H1 (cell line): ENCODE results near the gene EPN3. TPM values are rescaled to one million over a fixed set of nuclear protein-coding genes. Genes with fewer than 3 reads are reported as not detected.

Experiments
- CEBPB ChIP-seq: IDR thresholded peaks from 2 replicates; pipeline ENCODE4 v1.6.1; 2012; ENCODE audit warnings: low read depth, low read length
- RXRA ChIP-seq: IDR thresholded peaks from 2 replicates; pipeline ENCODE4 v1.6.1; 2011; ENCODE audit warnings: low read depth, mild to moderate bottlenecking, low read length, moderate library complexity; ENCODE audit not compliant: insufficient read depth
- SIRT6 ChIP-seq: IDR thresholded peaks from one replicate; pipeline ENCODE4 v1.7.1; 2012; ENCODE audit warnings: low read length, inconsistent platforms
- SRF ChIP-seq: IDR thresholded peaks from 2 replicates; pipeline ENCODE4 v1.6.1; 2011; ENCODE audit warnings: mild to moderate bottlenecking, low read depth, low read length, moderate library complexity
- polyA plus RNA-seq, 7 experiments: library from polyadenylated mRNA; depleted of rRNA in 3 of 7; stranded (reverse) in 5 of 7; unstranded in 2 of 7; fragments of >200 nt in 5 of 7; fragments of 200-250 nt in 2 of 7; gene quantifications; 1 replicate in 5 of 7; 2 replicates in 1 of 7; 4 replicates in 1 of 7; pipeline versions ENCODE4 v1.2.1 to v1.2.3, GENCODE V29; 2011 to 2013; ENCODE audit warnings: missing spikeins in 2 of 7, mixed read lengths in 2 of 7
- total RNA-seq: library from RNA; stranded (reverse); fragmentation: NEBNext Ultra II Directional; extraction: Animal tissue kit (Norgen Biotek cat#: 25700); gene quantifications from 2 replicates; pipeline ENCODE4 v1.2.1, GENCODE V29; 2021

Gene EPN3
- total and polyA plus RNA-seq, 2 of the 8 experiments (the other 6 are each of a cell fraction or from before 2014, with no cell fraction given), result 6.7 to 7.9 TPM

DNA sequence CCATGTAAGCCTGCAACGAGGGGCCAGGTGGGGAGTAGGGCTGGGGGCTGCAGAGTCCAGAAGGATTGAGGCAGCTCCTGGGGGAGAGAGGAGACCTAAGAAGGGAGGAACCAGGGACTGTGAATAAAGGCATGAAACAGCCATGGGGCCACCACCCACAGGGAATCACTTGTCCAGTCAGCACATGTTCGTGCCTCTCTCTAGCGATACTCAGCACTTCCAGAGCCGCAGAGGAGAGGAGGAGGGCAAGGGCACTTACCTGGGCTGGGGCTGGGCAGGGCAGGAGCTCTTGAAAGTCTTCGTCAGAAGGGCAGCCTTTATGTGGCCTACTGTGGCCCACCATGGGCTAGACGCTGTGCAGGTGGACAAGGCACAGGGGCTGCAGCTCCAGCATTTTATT, 52.2 kb downstream of the EPN3 start (continued):
- no peak for TF ChIP-seq CEBPB
- TF ChIP-seq SRF, result no peak
- TF ChIP-seq RXRA, result no peak
- no peak for TF ChIP-seq SIRT6
